Muscle layer of colon (tissue), 2 donors: ENCODE data around the gene RAD9A.

Experiments used
- H3K27ac ChIP-seq: one replicate; pipeline ENCODE4 v1.7.0; 2013; ENCODE audit warnings: low read depth, mild to moderate bottlenecking, low read length, moderate library complexity
- H3K27me3 ChIP-seq, 2 donors: one replicate each; pipeline ENCODE4 v1.7.0; 2013; ENCODE audit warnings: low read length in 2 of 2, mild to moderate bottlenecking in 2 of 2; ENCODE audit not compliant: insufficient read depth in 2 of 2, control insufficient read depth in 1 of 2
- H3K36me3 ChIP-seq: one replicate; pipeline ENCODE4 v1.7.0; 2013; ENCODE audit warnings: mild to moderate bottlenecking, low read length; ENCODE audit not compliant: insufficient read depth
- H3K4me1 ChIP-seq: one replicate; pipeline ENCODE4 v1.7.0; 2013; ENCODE audit warnings: mild to moderate bottlenecking, low read length; ENCODE audit not compliant: insufficient read depth
- H3K4me3 ChIP-seq, 2 donors: one replicate each; pipeline ENCODE4 v1.7.0; 2013; ENCODE audit warnings: low read length in 2 of 2, low read depth in 1 of 2, mild to moderate bottlenecking in 1 of 2, moderate library complexity in 1 of 2
- H3K9ac ChIP-seq: one replicate; pipeline ENCODE4 v1.7.0; 2013; ENCODE audit warnings: low read length
- H3K9me3 ChIP-seq: one replicate; pipeline ENCODE4 v1.7.0; 2013; ENCODE audit warnings: mild to moderate bottlenecking, low read length
- donor health status: abdominal sarcoma.
- donor health status: Adenocarcinoma of cecum.

The RAD9A gene

GRCh38 chr11:67393990-67394389 lies 2.2 kb downstream of the RAD9A start:
- peaks cover 14% of the 10 kb centered on the region for H3K4me1 ChIP-seq
- H3K9me3 ChIP-seq = no peaks in the 10 kb centered on the region
- H3K27ac ChIP-seq = no peak overlapping the region
- H3K36me3 ChIP-seq = peaks cover 17% of the 10 kb centered on the region
- no peak overlapping the region for H3K4me3 ChIP-seq
- no peaks in the 10 kb centered on the region for H3K27me3 ChIP-seq
- H3K9ac ChIP-seq = no peak overlapping the region

- Histone ChIP-seq H3K36me3 (peaks cover 22% of the 10 kb centered on the region), H3K27me3 (no peaks in the 10 kb centered on the region), H3K9ac (no peak overlapping the region), H3K9me3 (no peaks in the 10 kb centered on the region), H3K4me3 (no peak overlapping the region), H3K4me1 (peaks cover 28% of the 10 kb centered on the region), H3K27ac (no peak overlapping the region)
Measured at GRCh38 chr11:67395555-67396258, 3.9 kb downstream of the RAD9A start.

GRCh38 chr11:67396259-67396581 lies 4.4 kb downstream of the RAD9A start:
- Histone ChIP-seq H3K9ac (no peak overlapping the region), H3K4me3 (no peak overlapping the region), H3K4me1 (peaks cover 25% of the 10 kb centered on the region), H3K9me3 (no peaks in the 10 kb centered on the region), H3K36me3 (peaks cover 22% of the 10 kb centered on the region), H3K27ac (no peak overlapping the region), H3K27me3 (no peaks in the 10 kb centered on the region)

- H3K4me3 ChIP-seq = no peak overlapping the region
- no peak overlapping the region for H3K27ac ChIP-seq
- no peak overlapping the region for H3K9ac ChIP-seq
- no peaks in the 10 kb centered on the region for H3K9me3 ChIP-seq
- peaks cover 22% of the 10 kb centered on the region for H3K36me3 ChIP-seq
- no peaks in the 10 kb centered on the region for H3K27me3 ChIP-seq
- peaks cover 23% of the 10 kb centered on the region for H3K4me1 ChIP-seq
Measured at GRCh38 chr11:67396587-67397389, 5.0 kb downstream of the RAD9A start.

GRCh38 chr11:67397536-67397935 lies 5.8 kb downstream of the RAD9A start:
- Histone ChIP-seq H3K9me3 (no peaks in the 10 kb centered on the region), H3K36me3 (peaks cover 22% of the 10 kb centered on the region), H3K27me3 (no peaks in the 10 kb centered on the region), H3K27ac (no peak overlapping the region), H3K4me3 (no peak overlapping the region), H3K9ac (no peak overlapping the region), H3K4me1 (peaks cover 26% of the 10 kb centered on the region)

- no peak overlapping the region for H3K27ac ChIP-seq
- no peaks in the 10 kb centered on the region for H3K9me3 ChIP-seq
- H3K4me1 ChIP-seq = peaks cover 23% of the 10 kb centered on the region
- no peak overlapping the region for H3K4me3 ChIP-seq
- no peaks in the 10 kb centered on the region for H3K27me3 ChIP-seq
- H3K36me3 ChIP-seq = peaks cover 22% of the 10 kb centered on the region
- no peak overlapping the region for H3K9ac ChIP-seq
Measured at GRCh38 chr11:67397986-67398660, 6.3 kb downstream of the RAD9A start.

- H3K4me3 ChIP-seq = no peak overlapping the region
- no peaks in the 10 kb centered on the region for H3K9me3 ChIP-seq
- peaks cover 23% of the 10 kb centered on the region for H3K4me1 ChIP-seq
- no peak overlapping the region for H3K27ac ChIP-seq
- peaks cover 0 to 2% of the 10 kb centered on the region in 2 donors for H3K27me3 ChIP-seq
- peaks cover 22% of the 10 kb centered on the region for H3K36me3 ChIP-seq
- no peak overlapping the region for H3K9ac ChIP-seq
Measured at GRCh38 chr11:67398661-67399563, 7.1 kb downstream of the RAD9A start.

- peak overlapping the region; percentile 79 for H3K9ac ChIP-seq
- H3K9me3 ChIP-seq = no peaks in the 10 kb centered on the region
- H3K36me3 ChIP-seq = peaks cover 22% of the 10 kb centered on the region
- peak overlapping the region; percentile 97 for H3K27ac ChIP-seq
- H3K4me3 ChIP-seq = peak overlapping the region; percentile 66 to 81
- H3K4me1 ChIP-seq = peaks cover 23% of the 10 kb centered on the region
- peaks cover 0 to 16% of the 10 kb centered on the region in 2 donors for H3K27me3 ChIP-seq
Measured at GRCh38 chr11:67400251-67400941, 8.6 kb downstream of the RAD9A start.

- Histone ChIP-seq H3K4me1 (peaks cover 23% of the 10 kb centered on the region), H3K9ac (peak overlapping the region; percentile 79), H3K27ac (peak overlapping the region; percentile 97)
Measured at GRCh38 chr11:67400942-67401494, 9.2 kb downstream of the RAD9A start.

GRCh38 chr11:67401495-67402191 lies 9.9 kb downstream of the RAD9A start, which contains the start of gene PPP1CA:
PPP1CA (minus strand) TSS chr11:67401858; CDS start chr11:67401782, 76 bp downstream.
- H3K4me1 ChIP-seq = peaks cover 23% of the 10 kb centered on the region
- no peaks in the 10 kb centered on the region for H3K9me3 ChIP-seq
- H3K27ac ChIP-seq = peak within 1 kb of the TSS; percentile 97
- H3K4me3 ChIP-seq = peak within 1 kb of the TSS; percentile 66 to 81
- peaks cover 22% of the 10 kb centered on the region for H3K36me3 ChIP-seq
- H3K27me3 ChIP-seq = peaks cover 0 to 28% of the 10 kb centered on the region in 2 donors
- peak within 1 kb of the TSS; percentile 79 for H3K9ac ChIP-seq

More at GRCh38 chr11:67400942-67401494, 9.2 kb downstream of the RAD9A start:
- Histone ChIP-seq H3K4me3 (peak overlapping the region; percentile 66 to 81), H3K36me3 (peaks cover 22% of the 10 kb centered on the region), H3K27me3 (peaks cover 0 to 22% of the 10 kb centered on the region in 2 donors), H3K9me3 (no peaks in the 10 kb centered on the region)
